HepG2 (cell line): ENCODE measurements around the gene CAMSAP1. TPM values are rescaled to one million over a fixed set of nuclear protein-coding genes. Genes with fewer than 3 reads are reported as not detected.

Source experiments
- ATAC-seq: fragments of 200-7000 bp; cut with Tn5 transposase; 3 replicates; pipeline ENCODE4 v1.9.1; 2020; ENCODE audit warnings: mild to moderate bottlenecking, moderate library complexity
- BruUV-seq: library from RNA; stranded (reverse); fragments of 400-500 nt; replicated peaks from 2 replicates; lab custom pipeline; 2021; lab: Mats Ljungman, UMichigan
- CTCF ChIA-PET: fragments of 300-600 bp; formaldehyde crosslinking; extraction: SDS; loops from one replicate; lab custom pipeline; 2021; ENCODE audit warnings: low total read pairs, inconsistent platforms, low intra/inter-chr PET ratio; lab: Yijun Ruan, JAX
- POLR2A ChIA-PET: fragments of 350-600 bp; sonication (Branson Sonifier 250); formaldehyde crosslinking; loops from one replicate; lab custom pipeline; 2020; ENCODE audit warnings: antibody characterized with exemption, inconsistent platforms; lab: Yijun Ruan, JAX
- DNase-seq: peaks from one replicate; pipeline ENCODE4 v3.0.0-alpha.2; 2015; ENCODE audit warnings: low spot score
- FAIRE-seq: peaks from 3 replicates; lab custom pipeline; 2011; peaks lifted over from hg19 to GRCh38; lab: Jason Lieb, UNC
- H2AFZ ChIP-seq: one replicate; pipeline ENCODE4 v1.6.1; 2011; ENCODE audit warnings: low read length, inconsistent platforms
- H3K27ac ChIP-seq: fragments of 300-600 bp; 3 replicates; pipeline ENCODE4 v1.8.0; 2011; ENCODE audit warnings: mixed run types, mild to moderate bottlenecking, mixed read lengths, low read length, inconsistent platforms; ENCODE audit not compliant: insufficient read depth; ENCODE audit errors: extremely low read length
- H3K27me3 ChIP-seq, 2 experiments: fragments of 200-600 bp in 1 of 2; 2 replicates in 1 of 2; 3 replicates in 1 of 2; pipeline versions ENCODE4 v1.6.0 to v1.8.0; 2011; ENCODE audit warnings: low read length in 2 of 2, mild to moderate bottlenecking in 2 of 2, moderate library complexity in 2 of 2, inconsistent platforms in 1 of 2; ENCODE audit not compliant: insufficient read depth in 2 of 2, control insufficient read depth in 1 of 2
- H3K36me3 ChIP-seq, 2 experiments: fragments of 200-600 bp in 1 of 2; replicated peaks in 1 of 2; 2 replicates in 1 of 2; 3 replicates in 1 of 2; pipeline versions ENCODE4 v1.5.1 to v1.8.0; 2011; ENCODE audit warnings: low read length in 2 of 2, inconsistent platforms in 1 of 2; ENCODE audit not compliant: insufficient read depth in 2 of 2, control insufficient read depth in 1 of 2
- H3K4me1 ChIP-seq: 2 replicates; pipeline ENCODE4 v1.5.1; 2012; ENCODE audit warnings: low read length, inconsistent platforms; ENCODE audit not compliant: insufficient read depth
- H3K4me2 ChIP-seq: 2 replicates; pipeline ENCODE4 v1.6.0; 2011; ENCODE audit warnings: low read depth, low read length, inconsistent platforms
- H3K4me3 ChIP-seq, 3 experiments: fragments of 200-600 bp in 1 of 3; sonication (generic), shearing (Covaris generic) in 1 of 3; replicated peaks in 1 of 3; 2 replicates each; pipeline ENCODE4 v1.5.1; 2011 to 2016; ENCODE audit warnings: low read length in 3 of 3, inconsistent platforms in 2 of 3, low read depth in 2 of 3, mild to moderate bottlenecking in 2 of 3, control low read depth in 1 of 3, mixed read lengths in 1 of 3; ENCODE audit not compliant: insufficient read depth in 1 of 3
- H3K79me2 ChIP-seq: one replicate; pipeline ENCODE4 v1.6.1; 2011; ENCODE audit warnings: low read length, inconsistent platforms; ENCODE audit not compliant: insufficient read depth
- H3K9ac ChIP-seq: 2 replicates; pipeline ENCODE4 v1.6.0; 2011; ENCODE audit warnings: mild to moderate bottlenecking, low read depth, low read length, inconsistent platforms; ENCODE audit not compliant: insufficient read depth
- H3K9me3 ChIP-seq: 2 replicates; pipeline ENCODE4 v1.5.1; 2012; ENCODE audit warnings: mild to moderate bottlenecking, low read length
- H4K20me1 ChIP-seq: 2 replicates; pipeline ENCODE4 v1.6.0; 2011; ENCODE audit warnings: inconsistent platforms, mild to moderate bottlenecking, low read length, moderate library complexity; ENCODE audit not compliant: insufficient read depth
- FOXA1 ChIP-seq, 2 experiments: fragments of 450-650 bp in 1 of 2; sonication (generic) in 1 of 2; formaldehyde crosslinking in 1 of 2; IDR thresholded peaks; 2 replicates each; pipeline versions ENCODE4 v1.4.0 to v1.6.1; 2016 to 2020; ENCODE audit warnings: missing genetic modification reagents in 1 of 2
- FOXK2 ChIP-seq: fragments of 450-650 bp; IDR thresholded peaks from 2 replicates; pipeline ENCODE4 v1.6.1; 2016
- GRHL1 ChIP-seq: sonication (generic); formaldehyde crosslinking; conservative IDR thresholded peaks from 2 replicates; pipeline ENCODE4 v1.8.0; 2022; ENCODE audit warnings: missing genetic modification reagents
- GTF3A ChIP-seq: sonication (generic); formaldehyde crosslinking; conservative IDR thresholded peaks from 2 replicates; pipeline ENCODE4 v1.4.0; 2020; ENCODE audit warnings: mild to moderate bottlenecking, missing genetic modification reagents
- MED1 ChIP-seq: sonication (generic); formaldehyde crosslinking; IDR thresholded peaks from 2 replicates; pipeline ENCODE4 v1.4.0; 2020; ENCODE audit warnings: missing genetic modification reagents
- RARG ChIP-seq: sonication (generic); formaldehyde crosslinking; IDR thresholded peaks from 2 replicates; pipeline ENCODE4 v1.4.0; 2020; ENCODE audit warnings: low read depth, mild to moderate bottlenecking, missing genetic modification reagents
- ZMAT3 ChIP-seq: sonication (generic); formaldehyde crosslinking; conservative IDR thresholded peaks from 2 replicates; pipeline ENCODE4 v1.7.0; 2021; ENCODE audit warnings: missing genetic modification reagents
- ZNF3 ChIP-seq: IDR thresholded peaks from 2 replicates; pipeline ENCODE4 v1.7.0; 2017; ENCODE audit warnings: inconsistent platforms
- ZNF792 ChIP-seq: IDR thresholded peaks from 2 replicates; pipeline ENCODE4 v1.6.1; 2016
- WGBS: methylation state at CpG from one replicate; pipeline ENCODE4 v1.1.6; 2017; ENCODE audit warnings: low lambda C conversion rate; 5-methylcytosine and 5-hydroxymethylcytosine counted together
- in situ Hi-C: cut with HindIII; loops from 2 replicates; pipeline ENCODE4 v1.10.0; 2017; ENCODE audit warnings: low pct_unique_long_range_greater_than_20kb; ENCODE audit not compliant: extremely low pct_ligation_motif_present
- intact Hi-C: fragments of 100-400 bp; cut with micrococcal nuclease; formaldehyde crosslinking; loops from one replicate; pipeline ENCODE4 v1.10.0; 2022; ENCODE audit not compliant: unreplicated experiment
- polyA plus RNA-seq, 8 experiments: library from polyadenylated mRNA; depleted of rRNA in 3 of 8; stranded (reverse) in 7 of 8; unstranded in 1 of 8; fragments of >200 nt; fragmentation: Illumina TruSeq in 4 of 8; extraction: Trizol in 4 of 8; gene quantifications; 2 replicates each; pipeline versions ENCODE4 v1.2.1 to v1.2.3, GENCODE V29; 2011 to 2016; ENCODE audit warnings: low read depth in 4 of 8, missing spikeins in 1 of 8, mixed read lengths in 1 of 8; ENCODE audit not compliant: insufficient read depth in 1 of 8
- total RNA-seq, 5 experiments: library from RNA; depleted of rRNA; stranded (reverse); fragments of >200 nt; fragmentation: Illumina TruSeq; extraction: Trizol; gene quantifications; 2 replicates each; pipeline ENCODE4 v1.2.3, GENCODE V29; 2016; ENCODE audit warnings: low read depth in 1 of 5
- TF ChIP-seq, protein P1 (sequence below): sonication (generic); formaldehyde crosslinking; IDR thresholded peaks from 2 replicates; pipeline ENCODE4 v1.4.0; 2020; ENCODE audit warnings: low read depth, missing genetic modification reagents

CAMSAP1 gene
- total and polyA plus RNA-seq, 2 of the 13 experiments (the other 11 are each of a cell fraction or from before 2014, with no cell fraction given), result 3.8 to 12.4 TPM

DNA sequence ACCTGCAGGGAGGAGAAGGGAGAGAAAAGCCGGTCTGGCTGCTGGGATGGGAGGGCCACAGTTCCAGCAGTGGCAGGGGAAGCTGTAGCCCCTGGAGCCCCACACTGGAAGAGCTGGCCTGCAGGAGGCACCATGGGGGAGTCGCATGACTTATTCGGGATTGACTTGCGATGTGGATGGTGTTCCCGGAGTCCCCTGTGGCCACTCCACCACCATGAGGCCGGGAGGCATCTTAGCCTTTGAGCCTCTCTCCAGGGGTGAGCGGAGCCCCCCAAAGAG is 113.3 kb downstream of the CAMSAP1 start:
- Histone ChIP-seq H4K20me1 (0 out of 2 replicates have a peak, but pooled peaks cover 5% of the 10 kb centered on the region), H2AFZ (no peak overlapping the region), H3K9me3 (no peaks in the 10 kb centered on the region), H3K27ac (no peak overlapping the region), H3K4me3 (no peak overlapping the region), H3K36me3 (no peaks in the 10 kb centered on the region), H3K79me2 (no peaks in the 10 kb centered on the region), H3K9ac (no peak overlapping the region), H3K4me2 (no peak overlapping the region), H3K4me1 (no peaks in the 10 kb centered on the region), H3K27me3 (peaks cover 18 to 61% of the 10 kb centered on the region in 2 experiments; a peak in 4 of 5 replicates)
- ChIA-PET CTCF (no interaction called here), POLR2A (no interaction called here)
- DNase-seq (no peak), FAIRE-seq (no peak), ATAC-seq (no peak)
- intact Hi-C loops, result no loop called here
- WGBS, result no CpG with 5 or more reads among the region's 7 CpGs
- in situ Hi-C loops, result no loop called here
- TF ChIP-seq GRHL1, result no peak
- TF ChIP-seq ZNF3 (CRISPR knock-in tag), result no peak
- no peak for TF ChIP-seq FOXK2
- TF ChIP-seq GTF3A (CRISPR knock-in tag), result no peak
- no peak for TF ChIP-seq MED1 (CRISPR knock-in tag)
- no peak for TF ChIP-seq ZNF792 (CRISPR knock-in tag)
- no peak for TF ChIP-seq RARG (CRISPR knock-in tag)
- TF ChIP-seq FOXA1 (IDR thresholded peaks at IDR 0.05), result no peak
- TF ChIP-seq FOXA1 (CRISPR knock-in tag; IDR thresholded peaks at IDR 0.05), result no peak
- TF ChIP-seq, protein P1, sequence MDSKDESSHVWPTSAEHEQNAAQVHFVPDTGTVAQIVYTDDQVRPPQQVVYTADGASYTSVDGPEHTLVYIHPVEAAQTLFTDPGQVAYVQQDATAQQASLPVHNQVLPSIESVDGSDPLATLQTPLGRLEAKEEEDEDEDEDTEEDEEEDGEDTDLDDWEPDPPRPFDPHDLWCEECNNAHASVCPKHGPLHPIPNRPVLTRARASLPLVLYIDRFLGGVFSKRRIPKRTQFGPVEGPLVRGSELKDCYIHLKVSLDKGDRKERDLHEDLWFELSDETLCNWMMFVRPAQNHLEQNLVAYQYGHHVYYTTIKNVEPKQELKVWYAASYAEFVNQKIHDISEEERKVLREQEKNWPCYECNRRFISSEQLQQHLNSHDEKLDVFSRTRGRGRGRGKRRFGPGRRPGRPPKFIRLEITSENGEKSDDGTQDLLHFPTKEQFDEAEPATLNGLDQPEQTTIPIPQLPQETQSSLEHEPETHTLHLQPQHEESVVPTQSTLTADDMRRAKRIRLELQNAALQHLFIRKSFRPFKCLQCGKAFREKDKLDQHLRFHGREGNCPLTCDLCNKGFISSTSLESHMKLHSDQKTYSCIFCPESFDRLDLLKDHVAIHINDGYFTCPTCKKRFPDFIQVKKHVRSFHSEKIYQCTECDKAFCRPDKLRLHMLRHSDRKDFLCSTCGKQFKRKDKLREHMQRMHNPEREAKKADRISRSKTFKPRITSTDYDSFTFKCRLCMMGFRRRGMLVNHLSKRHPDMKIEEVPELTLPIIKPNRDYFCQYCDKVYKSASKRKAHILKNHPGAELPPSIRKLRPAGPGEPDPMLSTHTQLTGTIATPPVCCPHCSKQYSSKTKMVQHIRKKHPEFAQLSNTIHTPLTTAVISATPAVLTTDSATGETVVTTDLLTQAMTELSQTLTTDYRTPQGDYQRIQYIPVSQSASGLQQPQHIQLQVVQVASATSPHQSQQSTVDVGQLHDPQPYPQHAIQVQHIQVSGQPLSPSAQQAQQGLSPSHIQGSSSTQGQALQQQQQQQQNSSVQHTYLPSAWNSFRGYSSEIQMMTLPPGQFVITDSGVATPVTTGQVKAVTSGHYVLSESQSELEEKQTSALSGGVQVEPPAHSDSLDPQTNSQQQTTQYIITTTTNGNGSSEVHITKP (CRISPR knock-in tag), result no peak
- no peak for TF ChIP-seq ZMAT3 (CRISPR knock-in tag)
- BruUV-seq, result no TSS peak
